ENCODE data around the gene TAS2R41.

DNA sequence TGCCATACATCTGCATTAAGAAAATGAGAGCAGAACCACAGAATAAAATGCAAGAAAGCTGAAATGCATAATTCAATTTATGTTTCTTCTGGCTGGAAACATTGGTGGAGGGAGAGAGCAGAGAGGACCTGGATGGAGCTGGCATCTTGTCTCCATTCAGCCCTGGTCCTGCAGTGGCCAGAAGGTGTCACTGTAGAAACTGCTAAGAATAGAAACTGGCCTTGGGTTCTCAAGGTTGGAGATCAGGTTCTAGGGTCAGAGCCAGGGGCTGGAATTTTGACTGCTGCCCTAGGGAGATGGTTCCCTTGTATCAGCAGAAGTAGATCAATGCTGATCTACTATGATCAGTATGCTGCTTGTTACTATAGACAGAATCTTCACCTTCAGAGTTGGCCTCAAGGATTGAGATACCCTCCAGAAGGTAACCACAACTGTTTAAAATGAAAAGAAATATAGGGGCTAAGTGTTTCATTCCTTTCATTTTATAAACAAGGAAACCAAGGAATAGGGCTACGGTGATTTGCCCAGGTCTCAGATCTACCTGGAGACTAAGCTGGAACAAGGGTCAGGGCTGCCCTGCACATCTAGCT lies 13.1 kb downstream of the TAS2R41 start:
- TF ChIP-seq, protein P1, sequence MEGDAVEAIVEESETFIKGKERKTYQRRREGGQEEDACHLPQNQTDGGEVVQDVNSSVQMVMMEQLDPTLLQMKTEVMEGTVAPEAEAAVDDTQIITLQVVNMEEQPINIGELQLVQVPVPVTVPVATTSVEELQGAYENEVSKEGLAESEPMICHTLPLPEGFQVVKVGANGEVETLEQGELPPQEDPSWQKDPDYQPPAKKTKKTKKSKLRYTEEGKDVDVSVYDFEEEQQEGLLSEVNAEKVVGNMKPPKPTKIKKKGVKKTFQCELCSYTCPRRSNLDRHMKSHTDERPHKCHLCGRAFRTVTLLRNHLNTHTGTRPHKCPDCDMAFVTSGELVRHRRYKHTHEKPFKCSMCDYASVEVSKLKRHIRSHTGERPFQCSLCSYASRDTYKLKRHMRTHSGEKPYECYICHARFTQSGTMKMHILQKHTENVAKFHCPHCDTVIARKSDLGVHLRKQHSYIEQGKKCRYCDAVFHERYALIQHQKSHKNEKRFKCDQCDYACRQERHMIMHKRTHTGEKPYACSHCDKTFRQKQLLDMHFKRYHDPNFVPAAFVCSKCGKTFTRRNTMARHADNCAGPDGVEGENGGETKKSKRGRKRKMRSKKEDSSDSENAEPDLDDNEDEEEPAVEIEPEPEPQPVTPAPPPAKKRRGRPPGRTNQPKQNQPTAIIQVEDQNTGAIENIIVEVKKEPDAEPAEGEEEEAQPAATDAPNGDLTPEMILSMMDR (IDR thresholded peaks at IDR 0.05; ENCODE audit: insufficient read depth, low read length, poor library complexity, severe bottlenecking) = no peak
- no peak for TF ChIP-seq EZH2phosphoT487 (conservative IDR thresholded peaks at IDR 0.05; ENCODE audit: low read length)
